Naive thymus-derived CD4-positive, alpha-beta T cell (primary cell): ENCODE results near the gene FRAS1. TPM values are rescaled to one million over a fixed set of nuclear protein-coding genes. Genes with fewer than 3 reads are reported as not detected.

Experiments
- ATAC-seq: fragments of 150-1000 bp; cut with Tn5 transposase; 2 replicates; pipeline ENCODE4 v1.10.0; 2021; ENCODE audit warnings: mild to moderate bottlenecking, moderate library complexity
- CTCF ChIA-PET: fragments of 350-600 bp; sonication (Branson Sonifier 250); formaldehyde crosslinking; loops from one replicate; lab custom pipeline; 2021; ENCODE audit warnings: antibody characterized with exemption; lab: Charles Lee
- POLR2A ChIA-PET: fragments of 350-600 bp; sonication (Branson Sonifier 250); formaldehyde crosslinking; loops from one replicate; lab custom pipeline; 2021; ENCODE audit warnings: antibody characterized with exemption, inconsistent platforms; lab: Charles Lee
- DNase-seq, 9 donors: peaks; one replicate each; pipeline versions ENCODE4 v3.0.0 to v3.0.0-alpha.2; 2020 to 2022; ENCODE audit warnings: mixed read lengths in 1 of 9
- H3K27ac ChIP-seq: one replicate; pipeline ENCODE4 v1.7.0; 2013; ENCODE audit warnings: mild to moderate bottlenecking, low read depth, low read length, moderate library complexity
- H3K27me3 ChIP-seq, 2 donors: one replicate each; pipeline ENCODE4 v1.7.0; 2013; ENCODE audit warnings: low read length in 2 of 2, mild to moderate bottlenecking in 2 of 2, moderate library complexity in 2 of 2; ENCODE audit not compliant: control insufficient read depth in 2 of 2, insufficient read depth in 2 of 2
- H3K36me3 ChIP-seq, 3 experiments: 1 replicate in 2 of 3; 2 replicates in 1 of 3; pipeline ENCODE4 v1.7.0; 2013; ENCODE audit warnings: low read length in 3 of 3, mild to moderate bottlenecking in 3 of 3, moderate library complexity in 1 of 3; ENCODE audit not compliant: insufficient read depth in 3 of 3, control insufficient read depth in 2 of 3
- H3K4me1 ChIP-seq, 2 donors: one replicate each; pipeline ENCODE4 v1.7.0; 2013; ENCODE audit warnings: low read length in 2 of 2, mild to moderate bottlenecking in 2 of 2, moderate library complexity in 1 of 2; ENCODE audit not compliant: control insufficient read depth in 2 of 2, insufficient read depth in 2 of 2
- H3K4me3 ChIP-seq: 2 replicates; pipeline ENCODE4 v1.7.0; 2013; ENCODE audit warnings: mild to moderate bottlenecking, low read length
- H3K9me3 ChIP-seq, 3 experiments: 1 replicate in 2 of 3; 2 replicates in 1 of 3; pipeline ENCODE4 v1.7.0; 2013; ENCODE audit warnings: low read length in 3 of 3; ENCODE audit not compliant: control insufficient read depth in 2 of 3
- H3K27ac Mint-ChIP-seq, 9 donors: one replicate each; pipeline ENCODE4 v1.8.0; 2020 to 2022; ENCODE audit warnings: mixed read lengths in 9 of 9, mild to moderate bottlenecking in 8 of 9, moderate library complexity in 5 of 9, inconsistent platforms in 2 of 9
- H3K27me3 Mint-ChIP-seq, 5 donors: one replicate each; pipeline ENCODE4 v1.8.0; 2021 to 2022; ENCODE audit warnings: mixed read lengths in 5 of 5, mild to moderate bottlenecking in 1 of 5
- H3K36me3 Mint-ChIP-seq, 5 donors: one replicate each; pipeline ENCODE4 v1.8.0; 2020 to 2022; ENCODE audit warnings: mixed read lengths in 5 of 5, mild to moderate bottlenecking in 3 of 5, inconsistent platforms in 1 of 5
- H3K4me1 Mint-ChIP-seq, 7 donors: one replicate each; pipeline ENCODE4 v1.8.0; 2020 to 2022; ENCODE audit warnings: mixed read lengths in 7 of 7, mild to moderate bottlenecking in 3 of 7, inconsistent platforms in 1 of 7
- H3K4me3 Mint-ChIP-seq, 10 donors: one replicate each; pipeline ENCODE4 v1.8.0; 2020 to 2022; ENCODE audit warnings: mild to moderate bottlenecking in 10 of 10, mixed read lengths in 10 of 10, moderate library complexity in 6 of 10, inconsistent platforms in 2 of 10
- H3K9me3 Mint-ChIP-seq, 11 donors: one replicate each; pipeline ENCODE4 v1.8.0; 2020 to 2022; ENCODE audit warnings: mixed read lengths in 11 of 11, mild to moderate bottlenecking in 4 of 11, inconsistent platforms in 1 of 11, moderate library complexity in 1 of 11
- intact Hi-C, 2 donors: fragments of 100-400 bp; cut with micrococcal nuclease; formaldehyde crosslinking; loops; one replicate each; pipeline ENCODE4 v1.15.1; 2023
- polyA plus RNA-seq, 2 donors: library from polyadenylated mRNA; unstranded; fragments of 300-500 nt; fragmentation: Illumina TruSeq; gene quantifications; one replicate each; pipeline ENCODE4 v1.2.3, GENCODE V29; 2021
- total RNA-seq, 6 experiments: library from RNA in 5 of 6; stranded (reverse) in 5 of 6; gene quantifications; 1 replicate in 5 of 6; 2 replicates in 1 of 6; pipeline ENCODE4 v1.2.3 and lab custom pipeline; 2021 to 2026

The FRAS1 gene
- total and polyA plus RNA-seq, 7 experiments from 2014 or later: 0.02 TPM; not detected in 6

DNA sequence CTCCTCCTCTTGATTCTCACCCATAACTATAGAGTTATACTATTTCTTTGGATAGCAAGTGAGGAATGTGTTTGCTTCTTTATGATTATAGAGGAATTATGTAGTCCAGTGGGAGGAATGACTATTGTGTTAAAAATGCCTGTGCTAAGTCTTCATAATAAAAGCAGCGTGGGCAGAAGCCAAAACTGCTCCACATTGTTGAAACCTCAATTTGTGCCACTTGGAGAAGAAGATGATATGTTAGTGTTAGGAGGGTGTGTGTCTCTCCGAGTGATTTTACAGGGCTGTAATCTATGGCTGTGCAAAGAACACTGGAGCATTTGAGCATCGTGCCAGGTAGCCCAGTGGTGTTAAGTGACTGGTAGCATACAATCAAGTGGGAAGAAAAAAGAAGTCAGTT lies 74.3 kb downstream of the FRAS1 start:
- Histone ChIP-seq H3K27ac (no peak overlapping the region), H3K9me3 (no peaks in the 10 kb centered on the region), H3K4me3 (no peak overlapping the region), H3K27me3 (no peaks in the 10 kb centered on the region), H3K4me1 (no peaks in the 10 kb centered on the region), H3K36me3 (no peaks in the 10 kb centered on the region)
- CTCF ChIA-PET: no interaction called here
- H3K9me3 Mint-ChIP-seq: peaks cover 4 to 12% (median 6%) of the 10 kb centered on the region in 11 donors
- DNase-seq (no peak), ATAC-seq (no peak)
- intact Hi-C loops: no loop called here
- H3K4me3 Mint-ChIP-seq: no peak overlapping the region
- POLR2A ChIA-PET: no interaction called here
- H3K4me1 Mint-ChIP-seq: no peaks in the 10 kb centered on the region
- H3K27me3 Mint-ChIP-seq: peaks cover 6 to 56% (median 28%) of the 10 kb centered on the region in 5 donors
- peaks cover 0 to 5% (median 0%) of the 10 kb centered on the region in 5 donors for H3K36me3 Mint-ChIP-seq
- no peak overlapping the region for H3K27ac Mint-ChIP-seq

DNA sequence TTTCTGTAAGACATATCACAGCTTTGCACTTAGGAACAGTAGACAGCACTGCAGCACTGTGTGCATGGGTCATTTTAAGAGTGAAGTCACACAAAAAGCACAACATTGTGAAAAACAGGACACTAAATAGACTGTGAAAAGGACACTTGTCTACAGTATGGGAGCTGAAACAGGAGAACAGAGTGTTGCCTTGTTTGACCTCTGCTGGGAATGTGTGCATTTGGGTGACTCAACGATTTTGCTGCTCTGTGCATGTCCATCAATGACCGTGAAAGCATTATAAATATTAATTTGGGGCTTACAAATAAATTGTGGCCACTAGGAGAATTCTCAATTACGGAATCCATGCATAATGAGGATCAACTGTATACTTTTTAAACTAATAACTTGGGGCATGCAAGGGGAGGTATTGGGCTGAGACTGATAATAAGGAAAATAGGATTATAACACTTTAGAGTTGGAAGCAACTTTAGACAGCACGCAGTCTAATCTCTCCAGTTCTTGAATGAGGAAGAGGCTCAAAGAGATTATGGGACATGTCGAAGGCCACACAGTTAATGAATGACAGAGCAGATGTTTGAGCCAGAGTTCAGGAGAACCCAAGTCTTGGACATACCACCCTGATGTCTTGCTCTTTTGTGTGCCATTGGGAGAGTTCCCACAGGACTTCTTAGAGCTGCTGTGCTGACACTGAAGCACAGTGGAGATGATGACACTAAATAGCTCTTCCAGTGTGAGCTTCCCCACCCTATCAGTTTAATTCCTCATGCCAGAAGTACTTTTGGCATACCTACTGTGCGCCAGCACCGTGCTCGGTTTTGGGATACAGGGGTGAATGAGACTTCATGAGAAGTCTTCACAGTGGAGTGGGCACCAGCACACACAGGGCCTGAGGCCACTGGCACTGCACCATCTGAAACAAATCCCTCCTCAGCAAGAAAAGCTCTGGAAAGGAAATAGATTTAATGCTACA lies 79.3 kb downstream of the FRAS1 start:
- Mint-ChIP-seq H3K27me3 (peaks cover 6 to 40% (median 24%) of the 10 kb centered on the region in 5 donors), H3K4me3 (no peak overlapping the region), H3K9me3 (peaks cover 0 to 6% (median 3%) of the 10 kb centered on the region in 11 donors), H3K36me3 (peaks cover 0 to 2% (median 0%) of the 10 kb centered on the region in 5 donors), H3K27ac (no peak overlapping the region), H3K4me1 (no peaks in the 10 kb centered on the region)
- no peak for ATAC-seq
- H3K4me3 ChIP-seq: no peak overlapping the region
- H3K36me3 ChIP-seq: no peaks in the 10 kb centered on the region
- POLR2A ChIA-PET: no interaction called here
- no peak for DNase-seq
- CTCF ChIA-PET: no interaction called here
- H3K4me1 ChIP-seq: no peaks in the 10 kb centered on the region
- no peaks in the 10 kb centered on the region for H3K9me3 ChIP-seq
- intact Hi-C loops: no loop called here
- no peak overlapping the region for H3K27ac ChIP-seq
- H3K27me3 ChIP-seq: no peaks in the 10 kb centered on the region

DNA sequence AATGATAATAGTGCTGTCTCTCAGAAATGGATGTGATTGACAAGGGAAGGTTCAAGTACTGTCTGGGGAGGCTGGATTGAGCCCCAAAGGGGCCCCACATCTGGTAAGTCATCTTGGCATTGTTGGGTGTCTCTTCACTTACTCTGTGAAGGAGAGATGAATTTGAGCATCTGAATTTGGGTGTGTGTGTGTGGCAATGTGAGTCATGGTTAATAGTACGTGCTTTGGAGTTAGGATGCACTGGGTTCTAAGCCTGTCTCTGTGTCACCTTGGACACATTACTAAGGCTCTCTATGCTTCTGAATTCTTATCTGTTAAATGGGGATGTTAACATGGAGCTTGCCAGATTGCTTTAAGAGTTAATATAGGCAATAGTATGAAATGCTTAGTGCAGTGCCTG lies 80.4 kb downstream of the FRAS1 start:
- Mint-ChIP-seq H3K27ac (no peak overlapping the region), H3K4me1 (no peaks in the 10 kb centered on the region), H3K27me3 (peaks cover 3 to 34% (median 17%) of the 10 kb centered on the region in 5 donors), H3K36me3 (peaks cover 0 to 9% (median 0%) of the 10 kb centered on the region in 5 donors), H3K4me3 (no peak overlapping the region), H3K9me3 (peaks cover 0 to 12% (median 9%) of the 10 kb centered on the region in 11 donors)
- no peak overlapping the region for H3K27ac ChIP-seq
- ATAC-seq (no peak), DNase-seq (no peak)
- no peak overlapping the region for H3K4me3 ChIP-seq
- no peaks in the 10 kb centered on the region for H3K27me3 ChIP-seq
- H3K4me1 ChIP-seq: no peaks in the 10 kb centered on the region
- no peaks in the 10 kb centered on the region for H3K9me3 ChIP-seq
- intact Hi-C loops: no loop called here
- CTCF ChIA-PET: no interaction called here
- H3K36me3 ChIP-seq: no peaks in the 10 kb centered on the region
- POLR2A ChIA-PET: no interaction called here

DNA sequence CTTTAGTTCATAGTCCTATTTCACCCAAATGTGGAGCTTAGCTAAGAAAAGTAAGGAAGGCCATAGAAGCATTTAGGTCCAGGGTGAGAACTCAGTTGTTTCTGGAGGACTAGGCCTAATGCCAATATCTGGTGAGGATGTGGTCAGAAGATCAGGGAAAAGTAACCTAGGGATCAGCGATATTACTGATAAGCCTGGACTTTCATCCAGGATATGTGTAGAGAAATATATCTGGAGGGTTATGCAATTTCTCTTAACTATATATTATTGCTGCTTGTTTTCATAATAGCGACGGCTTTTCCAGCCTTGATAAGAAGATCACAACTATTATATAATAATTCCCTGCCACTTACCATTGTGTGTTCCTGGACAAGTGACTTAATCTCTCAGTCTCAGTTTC lies 81.1 kb downstream of the FRAS1 start:
- Mint-ChIP-seq H3K36me3 (peaks cover 0 to 9% (median 0%) of the 10 kb centered on the region in 5 donors), H3K27ac (no peak overlapping the region), H3K4me3 (no peak overlapping the region), H3K4me1 (no peaks in the 10 kb centered on the region), H3K9me3 (peaks cover 0 to 14% (median 9%) of the 10 kb centered on the region in 11 donors), H3K27me3 (peaks cover 2 to 27% (median 12%) of the 10 kb centered on the region in 5 donors)
- DNase-seq (no peak), ATAC-seq (no peak)
- intact Hi-C loops: no loop called here
- ChIA-PET POLR2A (no interaction called here), CTCF (no interaction called here)
- Histone ChIP-seq H3K36me3 (no peaks in the 10 kb centered on the region), H3K27me3 (no peaks in the 10 kb centered on the region), H3K9me3 (no peaks in the 10 kb centered on the region), H3K27ac (no peak overlapping the region), H3K4me1 (no peaks in the 10 kb centered on the region), H3K4me3 (no peak overlapping the region)

DNA sequence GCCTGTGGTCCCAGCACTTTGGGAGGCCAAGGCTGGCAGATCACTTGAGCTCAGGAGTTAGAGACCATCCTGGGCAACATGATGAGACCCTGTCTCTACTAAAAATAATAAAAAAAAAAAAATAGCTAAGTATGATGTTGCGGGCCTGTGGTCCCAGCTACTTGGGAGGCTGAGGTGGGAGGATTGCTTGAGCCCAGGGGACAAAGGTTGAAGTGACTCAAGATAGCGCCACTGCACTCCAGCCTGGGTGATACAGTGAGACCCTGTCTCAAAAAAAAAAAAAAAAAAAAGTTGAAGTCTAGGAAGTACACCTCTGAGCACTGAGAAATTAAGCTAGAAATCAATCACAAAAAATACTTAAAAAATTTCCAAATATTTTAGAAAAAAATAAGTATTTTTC lies 86.5 kb downstream of the FRAS1 start:
- H3K36me3 Mint-ChIP-seq: peaks cover 0 to 9% (median 0%) of the 10 kb centered on the region in 5 donors
- H3K4me1 Mint-ChIP-seq: no peaks in the 10 kb centered on the region
- ATAC-seq: no peak
- POLR2A ChIA-PET: no interaction called here
- DNase-seq: no peak
- H3K27ac Mint-ChIP-seq: no peak overlapping the region
- intact Hi-C loops: no loop called here
- Histone ChIP-seq H3K9me3 (no peaks in the 10 kb centered on the region), H3K4me3 (no peak overlapping the region), H3K4me1 (no peaks in the 10 kb centered on the region), H3K36me3 (no peaks in the 10 kb centered on the region), H3K27me3 (no peaks in the 10 kb centered on the region), H3K27ac (no peak overlapping the region)
- H3K9me3 Mint-ChIP-seq: peaks cover 0 to 14% (median 9%) of the 10 kb centered on the region in 11 donors
- H3K27me3 Mint-ChIP-seq: peaks cover 2 to 31% (median 11%) of the 10 kb centered on the region in 5 donors
- CTCF ChIA-PET: no interaction called here
- H3K4me3 Mint-ChIP-seq: no peak overlapping the region

DNA sequence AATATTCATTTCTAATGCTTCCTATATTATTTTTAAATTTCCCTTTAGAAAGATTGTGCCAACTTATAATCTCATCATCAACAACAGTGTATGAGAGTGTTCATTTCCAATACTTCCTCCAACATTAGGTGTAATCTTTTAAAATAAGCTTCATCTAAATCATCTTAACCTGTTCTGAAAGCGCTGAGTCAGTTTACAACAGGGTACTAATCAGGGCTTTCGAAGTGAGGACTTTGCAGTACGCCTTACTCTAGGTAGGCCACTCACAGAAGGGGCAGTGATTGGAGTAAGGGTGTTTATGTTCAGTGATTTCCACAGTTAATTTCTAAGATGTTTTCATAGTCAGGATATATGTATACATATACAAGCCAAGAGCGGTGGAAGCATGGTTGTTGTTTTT lies 87.9 kb downstream of the FRAS1 start:
- Mint-ChIP-seq H3K27me3 (peaks cover 2 to 31% (median 9%) of the 10 kb centered on the region in 5 donors), H3K4me3 (no peak overlapping the region), H3K9me3 (peaks cover 0 to 14% (median 9%) of the 10 kb centered on the region in 11 donors), H3K36me3 (peaks cover 0 to 9% (median 0%) of the 10 kb centered on the region in 5 donors), H3K4me1 (no peaks in the 10 kb centered on the region), H3K27ac (no peak overlapping the region)
- H3K4me3 ChIP-seq: no peak overlapping the region
- H3K27ac ChIP-seq: no peak overlapping the region
- ChIA-PET CTCF (interaction anchor here (0.7 kb wide), 1 partner anchor 77 kb away, joined by 3 read pairs; no protein-coding TSS in a partner anchor), POLR2A (no interaction called here)
- ATAC-seq: no peak
- no peaks in the 10 kb centered on the region for H3K36me3 ChIP-seq
- H3K27me3 ChIP-seq: no peaks in the 10 kb centered on the region
- intact Hi-C loops: no loop called here
- H3K9me3 ChIP-seq: no peaks in the 10 kb centered on the region
- no peak for DNase-seq
- no peaks in the 10 kb centered on the region for H3K4me1 ChIP-seq
